K562 (cell line): ENCODE data around the gene TGFB2. TPM values are rescaled to one million over a fixed set of nuclear protein-coding genes. Genes with fewer than 3 reads are reported as not detected.

Experiments
- ATAC-seq: fragments of 200-7000 bp; cut with Tn5 transposase; 3 replicates; pipeline ENCODE4 v1.9.1; 2020; ENCODE audit warnings: moderate library complexity
- BruUV-seq: library from RNA; stranded (reverse); fragments of 400-500 nt; replicated peaks from 2 replicates; lab custom pipeline; 2021; lab: Mats Ljungman, UMichigan
- CTCF ChIA-PET: fragments of 300-600 bp; formaldehyde crosslinking; extraction: SDS; loops from one replicate; lab custom pipeline; 2021; ENCODE audit warnings: low intra/inter-chr PET ratio; lab: Yijun Ruan, JAX
- POLR2A ChIA-PET: fragments of 300-600, 350-650 bp; sonication (Branson Sonifier 250); formaldehyde crosslinking; extraction: SDS; loops from one replicate; lab custom pipeline; 2021; ENCODE audit warnings: antibody characterized with exemption, inconsistent platforms; lab: Yijun Ruan, JAX
- DNase-seq, 4 experiments: peaks; one replicate each; pipeline versions ENCODE4 v3.0.0 to v3.0.0-alpha.2; 2011 to 2018; ENCODE audit warnings: low spot score in 3 of 4, mixed read lengths in 3 of 4; ENCODE audit errors: extremely low read depth in 1 of 4
- FAIRE-seq: peaks from 2 replicates; lab custom pipeline; 2011; peaks lifted over from hg19 to GRCh38; lab: Jason Lieb, UNC
- H2AFZ ChIP-seq: 2 replicates; pipeline ENCODE4 v1.6.0; 2011; ENCODE audit warnings: low read depth, low read length, control low read depth, inconsistent platforms
- H3K27ac ChIP-seq: fragments of 200-600 bp; 3 replicates; pipeline ENCODE4 v1.8.0; 2011; ENCODE audit warnings: low read depth, mild to moderate bottlenecking, control low read depth, inconsistent platforms, low read length, moderate library complexity, mixed read lengths; ENCODE audit errors: extremely low read depth
- H3K27me3 ChIP-seq, 2 experiments: fragments of 300-600 bp in 1 of 2; 2 replicates in 1 of 2; 3 replicates in 1 of 2; pipeline versions ENCODE4 v1.6.0 to v1.8.0; 2011; ENCODE audit warnings: inconsistent platforms in 2 of 2, low read length in 2 of 2, mild to moderate bottlenecking in 1 of 2, mixed read lengths in 1 of 2, moderate library complexity in 1 of 2; ENCODE audit not compliant: control insufficient read depth in 2 of 2, insufficient read depth in 2 of 2
- H3K36me3 ChIP-seq: fragments of 300-600 bp; 3 replicates; pipeline ENCODE4 v1.8.0; 2011; ENCODE audit warnings: mild to moderate bottlenecking, low read length, inconsistent platforms; ENCODE audit not compliant: control insufficient read depth, insufficient read depth
- H3K4me1 ChIP-seq, 2 experiments: fragments of 200-600 bp in 1 of 2; replicated peaks in 1 of 2; 2 replicates in 1 of 2; 3 replicates in 1 of 2; pipeline versions ENCODE4 v1.5.1 to v1.8.0; 2011; ENCODE audit warnings: inconsistent platforms in 2 of 2, low read length in 2 of 2, mild to moderate bottlenecking in 1 of 2, mixed read lengths in 1 of 2, moderate library complexity in 1 of 2; ENCODE audit not compliant: control insufficient read depth in 2 of 2, insufficient read depth in 2 of 2
- H3K4me2 ChIP-seq: 2 replicates; pipeline ENCODE4 v1.6.1; 2011; ENCODE audit warnings: low read length, control low read depth, inconsistent platforms, mixed read lengths; ENCODE audit not compliant: insufficient read depth
- H3K4me3 ChIP-seq: fragments of 200-600 bp; sonication (generic), shearing (Covaris generic); 2 replicates; pipeline ENCODE4 v1.5.1; 2016; ENCODE audit warnings: control low read depth, inconsistent platforms
- H3K79me2 ChIP-seq: fragments of 200-600 bp; 3 replicates; pipeline ENCODE4 v1.8.0; 2011; ENCODE audit warnings: low read length, inconsistent platforms; ENCODE audit not compliant: control insufficient read depth, insufficient read depth
- H3K9ac ChIP-seq, 2 experiments: 2 replicates each; pipeline versions ENCODE4 v1.6.0 to v1.6.1; 2011; ENCODE audit warnings: low read depth in 2 of 2, low read length in 2 of 2, control low read depth in 1 of 2, inconsistent platforms in 1 of 2, mild to moderate bottlenecking in 1 of 2, mixed read lengths in 1 of 2; ENCODE audit not compliant: insufficient read depth in 1 of 2
- H3K9me1 ChIP-seq: one replicate; pipeline ENCODE4 v1.6.0; 2011; ENCODE audit warnings: inconsistent platforms, mild to moderate bottlenecking, low read length, moderate library complexity; ENCODE audit not compliant: control insufficient read depth, insufficient read depth
- H3K9me3 ChIP-seq: replicated peaks from 2 replicates; pipeline ENCODE4 v1.5.1; 2011; ENCODE audit warnings: low read depth, low read length, inconsistent platforms; ENCODE audit not compliant: control insufficient read depth, insufficient read depth
- H4K20me1 ChIP-seq: replicated peaks from 2 replicates; pipeline ENCODE4 v1.6.1; 2011; ENCODE audit warnings: low read length, inconsistent platforms, mixed read lengths; ENCODE audit not compliant: control insufficient read depth, insufficient read depth
- ATF7 ChIP-seq: fragments of 450-650 bp; IDR thresholded peaks from 2 replicates; pipeline ENCODE4 v1.7.1; 2014; ENCODE audit warnings: mild to moderate bottlenecking, moderate library complexity
- CEBPB ChIP-seq: fragments of 450-650 bp; IDR thresholded peaks from 2 replicates; pipeline ENCODE4 v1.6.1; 2016; ENCODE audit warnings: missing genetic modification characterization, missing compliant biosample characterization
- CTBP1 ChIP-seq: fragments of 450-650 bp; IDR thresholded peaks from 2 replicates; pipeline ENCODE4 v1.6.1; 2016; ENCODE audit warnings: borderline replicate concordance
- KAT2B ChIP-seq: IDR thresholded peaks from one replicate; pipeline ENCODE4 v1.6.1; 2012; ENCODE audit warnings: low read depth, mild to moderate bottlenecking, control low read depth, inconsistent platforms, low read length, moderate library complexity
- MAFG ChIP-seq: fragments of 450-650 bp; conservative IDR thresholded peaks from 2 replicates; pipeline ENCODE4 v1.6.1; 2016; ENCODE audit warnings: missing genetic modification characterization, missing compliant biosample characterization
- MBD2 ChIP-seq: sonication (generic); IDR thresholded peaks from 2 replicates; pipeline ENCODE4 v1.6.1; 2016; ENCODE audit warnings: low read depth, borderline replicate concordance
- MTA2 ChIP-seq: fragments of 450-650 bp; IDR thresholded peaks from 2 replicates; pipeline ENCODE4 v1.6.1; 2016; ENCODE audit warnings: low read depth
- NEUROD1 ChIP-seq: fragments of 150-350 bp; IDR thresholded peaks from 2 replicates; pipeline ENCODE4 v1.6.1; 2014; ENCODE audit warnings: borderline replicate concordance, low read length, low read depth; ENCODE audit not compliant: partially characterized antibody
- PHF21A ChIP-seq: fragments of 450-650 bp; IDR thresholded peaks from 2 replicates; pipeline ENCODE4 v1.6.1; 2017; ENCODE audit warnings: low read depth, borderline replicate concordance
- PTTG1 ChIP-seq: fragments of 450-650 bp; IDR thresholded peaks from 2 replicates; pipeline ENCODE4 v1.6.1; 2016; ENCODE audit warnings: low read depth, mild to moderate bottlenecking, missing genetic modification characterization, missing compliant biosample characterization
- RBBP5 ChIP-seq: fragments of 200-600 bp; sonication (generic); IDR thresholded peaks from 2 replicates; pipeline ENCODE4 v1.6.1; 2012; ENCODE audit warnings: borderline replicate concordance, mild to moderate bottlenecking, low read length, control low read depth, inconsistent platforms; ENCODE audit not compliant: insufficient read depth, poor library complexity, severe bottlenecking
- ZBTB17 ChIP-seq: fragments of 450-650 bp; formaldehyde crosslinking; IDR thresholded peaks from 2 replicates; pipeline ENCODE4 v1.4.0; 2020; ENCODE audit warnings: mild to moderate bottlenecking
- ZKSCAN1 ChIP-seq: fragments of 150-350 bp; IDR thresholded peaks from 2 replicates; pipeline ENCODE4 v1.6.1; 2016; ENCODE audit warnings: low read depth, low read length
- WGBS: fragments of 100-300 bp; shearing (Covaris generic); methylation state at CpG from one replicate; pipeline ENCODE4 v1.1.6; 2016; ENCODE audit warnings: low coverage, mixed read lengths; ENCODE audit not compliant: insufficient coverage; ENCODE audit errors: missing lambda C conversion rate; 5-methylcytosine and 5-hydroxymethylcytosine counted together
- in situ Hi-C: fragments of 300-500 bp; cut with MboI; formaldehyde crosslinking; loops from 4 replicates; pipeline ENCODE4 v1.15.0; 2018; ENCODE audit warnings: inconsistent platforms, mixed read lengths
- intact Hi-C: fragments of 100-400 bp; cut with micrococcal nuclease; formaldehyde crosslinking; loops from 2 replicates; pipeline ENCODE4 v1.14.2; 2022
- polyA plus RNA-seq, 8 experiments: library from polyadenylated mRNA; depleted of rRNA in 4 of 8; stranded (reverse) in 5 of 8; unstranded in 3 of 8; fragments of >200 nt; fragmentation: Nextera tagmentation in 2 of 8; fragmentation: Illumina TruSeq in 1 of 8; extraction: Ambion mirVana in 2 of 8; extraction: Trizol in 1 of 8; gene quantifications; 2 replicates each; pipeline versions ENCODE4 v1.2.1 to v1.2.3, GENCODE V29; 2011 to 2014; ENCODE audit warnings: inconsistent platforms in 1 of 8, missing spikeins in 1 of 8
- total RNA-seq, 7 experiments: library from RNA; depleted of rRNA in 6 of 7; stranded (reverse); fragments of >200 nt in 6 of 7; fragmentation: Illumina TruSeq in 2 of 7; extraction: Trizol in 2 of 7; gene quantifications; 2 replicates each; pipeline versions ENCODE4 v1.2.1 to v1.2.3, GENCODE V29; 2011 to 2021; ENCODE audit warnings: low replicate concordance in 1 of 7
- TF ChIP-seq, protein P1 (sequence below): fragments of 250-450 bp; sonication (Bioruptor Pico); IDR thresholded peaks from 2 replicates; pipeline ENCODE4 v1.9.0; 2021; ENCODE audit warnings: mild to moderate bottlenecking, inconsistent platforms
- TF ChIP-seq, protein P2 (sequence below): sonication (generic); formaldehyde crosslinking; IDR thresholded peaks from 2 replicates; pipeline ENCODE4 v1.8.0; 2022; ENCODE audit warnings: mild to moderate bottlenecking, missing genetic modification reagents
- TF ChIP-seq, protein P3 (sequence below): fragments of 450-650 bp; IDR thresholded peaks from 2 replicates; pipeline ENCODE4 v1.6.1; 2016; ENCODE audit warnings: missing biosample characterization, missing genetic modification characterization
- TF ChIP-seq, protein P4 (sequence below), 2 experiments: fragments of 450-650 bp in 1 of 2; sonication (generic) in 1 of 2; formaldehyde crosslinking in 1 of 2; IDR thresholded peaks in 1 of 2; conservative IDR thresholded peaks in 1 of 2; 2 replicates each; pipeline versions ENCODE4 v1.6.1 to v1.8.1; 2016 to 2023; ENCODE audit warnings: mild to moderate bottlenecking in 2 of 2, moderate library complexity in 2 of 2, inconsistent platforms in 1 of 2, missing genetic modification reagents in 1 of 2

Gene TGFB2
- total and polyA plus RNA-seq, 9 of the 15 experiments (the other 6 are each of a cell fraction or from before 2014, with no cell fraction given) = 0.03 to 0.41 (median 0.11) TPM; not detected in 3

DNA sequence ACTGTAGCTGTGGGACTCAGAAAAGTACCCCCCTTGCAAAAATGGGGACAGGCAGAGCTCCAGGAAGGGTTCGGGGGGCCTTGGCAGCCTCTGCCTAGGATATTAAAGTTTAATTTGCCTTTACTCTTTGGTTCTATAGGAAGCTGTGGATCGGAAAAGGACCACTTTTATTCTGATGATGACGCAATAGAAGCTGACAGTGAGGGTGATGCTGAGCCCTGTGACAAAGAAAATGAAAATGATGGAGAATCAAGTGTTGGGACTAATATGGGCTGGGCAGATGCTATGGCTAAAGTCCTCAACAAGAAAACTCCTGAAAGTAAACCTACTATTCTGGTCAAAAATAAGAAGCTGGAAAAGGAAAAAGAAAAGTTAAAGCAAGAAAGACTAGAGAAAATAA is 43.0 kb upstream of the TGFB2 start:
- POLR2A ChIA-PET = interaction anchor here (0.6 to 1.4 kb wide), 3 partner anchors 17 to 694 kb away, joined by 3 to 5 read pairs (median 3); partner anchors contain the start of gene RRP15
- CTCF ChIA-PET = no interaction called here
- BruUV-seq = no TSS peak
- ATAC-seq (no peak), DNase-seq (no peak), FAIRE-seq (no peak)
- in situ Hi-C loops = no loop called here
- Histone ChIP-seq H3K36me3 (peaks cover 47% of the 10 kb centered on the region), H3K79me2 (peaks cover 90% of the 10 kb centered on the region), H3K4me1 (peaks cover 13 to 51% of the 10 kb centered on the region in 2 experiments), H3K9me3 (no peaks in the 10 kb centered on the region), H3K27me3 (no peaks in the 10 kb centered on the region), H3K9ac (peak overlapping the region in 1 of 2 experiments; percentile 16; a peak in 1 of 4 replicates), H3K27ac (no peak overlapping the region), H3K4me3 (no peak overlapping the region), H3K9me1 (no peaks in the 10 kb centered on the region), H3K4me2 (no peak overlapping the region), H2AFZ (no peak overlapping the region), H4K20me1 (no peaks in the 10 kb centered on the region)
- 62% methylated on average over 3 of the region's 3 CpGs for WGBS
- intact Hi-C loops = loop anchor here (10.0 kb wide), 1 partner anchor 873 kb away; the partner anchor contains the start of gene LYPLAL1
- TF ChIP-seq ZKSCAN1 (no peak), PTTG1 (tag) (no peak), CEBPB (tag) (peak; percentile 94), ZBTB17 (CRISPR knock-in tag) (no peak), MBD2 (no peak), PHF21A (no peak), MTA2 (no peak), CTBP1 (peak; percentile 50; the same call in 1 of the 2 replicates), ATF7 (peak; percentile 31; the same call in 1 of the 2 replicates), NEUROD1 (no peak), KAT2B (no peak), RBBP5 (no peak), MAFG (no peak)
- TF ChIP-seq, protein P1, sequence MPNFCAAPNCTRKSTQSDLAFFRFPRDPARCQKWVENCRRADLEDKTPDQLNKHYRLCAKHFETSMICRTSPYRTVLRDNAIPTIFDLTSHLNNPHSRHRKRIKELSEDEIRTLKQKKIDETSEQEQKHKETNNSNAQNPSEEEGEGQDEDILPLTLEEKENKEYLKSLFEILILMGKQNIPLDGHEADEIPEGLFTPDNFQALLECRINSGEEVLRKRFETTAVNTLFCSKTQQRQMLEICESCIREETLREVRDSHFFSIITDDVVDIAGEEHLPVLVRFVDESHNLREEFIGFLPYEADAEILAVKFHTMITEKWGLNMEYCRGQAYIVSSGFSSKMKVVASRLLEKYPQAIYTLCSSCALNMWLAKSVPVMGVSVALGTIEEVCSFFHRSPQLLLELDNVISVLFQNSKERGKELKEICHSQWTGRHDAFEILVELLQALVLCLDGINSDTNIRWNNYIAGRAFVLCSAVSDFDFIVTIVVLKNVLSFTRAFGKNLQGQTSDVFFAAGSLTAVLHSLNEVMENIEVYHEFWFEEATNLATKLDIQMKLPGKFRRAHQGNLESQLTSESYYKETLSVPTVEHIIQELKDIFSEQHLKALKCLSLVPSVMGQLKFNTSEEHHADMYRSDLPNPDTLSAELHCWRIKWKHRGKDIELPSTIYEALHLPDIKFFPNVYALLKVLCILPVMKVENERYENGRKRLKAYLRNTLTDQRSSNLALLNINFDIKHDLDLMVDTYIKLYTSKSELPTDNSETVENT (CRISPR knock-in tag) = no peak
- TF ChIP-seq, protein P2, sequence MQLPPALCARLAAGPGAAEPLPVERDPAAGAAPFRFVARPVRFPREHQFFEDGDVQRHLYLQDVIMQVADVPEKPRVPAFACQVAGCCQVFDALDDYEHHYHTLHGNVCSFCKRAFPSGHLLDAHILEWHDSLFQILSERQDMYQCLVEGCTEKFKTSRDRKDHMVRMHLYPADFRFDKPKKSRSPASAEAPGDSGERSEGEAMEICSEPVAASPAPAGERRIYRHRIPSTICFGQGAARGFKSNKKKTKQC (CRISPR knock-in tag) = no peak
- TF ChIP-seq, protein P3, sequence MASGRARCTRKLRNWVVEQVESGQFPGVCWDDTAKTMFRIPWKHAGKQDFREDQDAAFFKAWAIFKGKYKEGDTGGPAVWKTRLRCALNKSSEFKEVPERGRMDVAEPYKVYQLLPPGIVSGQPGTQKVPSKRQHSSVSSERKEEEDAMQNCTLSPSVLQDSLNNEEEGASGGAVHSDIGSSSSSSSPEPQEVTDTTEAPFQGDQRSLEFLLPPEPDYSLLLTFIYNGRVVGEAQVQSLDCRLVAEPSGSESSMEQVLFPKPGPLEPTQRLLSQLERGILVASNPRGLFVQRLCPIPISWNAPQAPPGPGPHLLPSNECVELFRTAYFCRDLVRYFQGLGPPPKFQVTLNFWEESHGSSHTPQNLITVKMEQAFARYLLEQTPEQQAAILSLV (tag) = peak; percentile 63; the same call in 1 of the 2 replicates
- TF ChIP-seq, protein P4, sequence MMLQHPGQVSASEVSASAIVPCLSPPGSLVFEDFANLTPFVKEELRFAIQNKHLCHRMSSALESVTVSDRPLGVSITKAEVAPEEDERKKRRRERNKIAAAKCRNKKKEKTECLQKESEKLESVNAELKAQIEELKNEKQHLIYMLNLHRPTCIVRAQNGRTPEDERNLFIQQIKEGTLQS (IDR thresholded peaks at IDR 0.05) = peak; percentile 95
- TF ChIP-seq, protein P4 (CRISPR knock-in tag; conservative IDR thresholded peaks at IDR 0.05) = no peak
